HG02759 (cell line): Measurements from ENCODE around the gene RHEB.

Source experiments
- ATAC-seq: cut with Tn5 transposase; IDR thresholded peaks from one replicate; pipeline ENCODE4 v1.9.1; 2021; ENCODE audit warnings: mild to moderate bottlenecking, moderate library complexity; ENCODE audit not compliant: unreplicated experiment

Gene RHEB

DNA sequence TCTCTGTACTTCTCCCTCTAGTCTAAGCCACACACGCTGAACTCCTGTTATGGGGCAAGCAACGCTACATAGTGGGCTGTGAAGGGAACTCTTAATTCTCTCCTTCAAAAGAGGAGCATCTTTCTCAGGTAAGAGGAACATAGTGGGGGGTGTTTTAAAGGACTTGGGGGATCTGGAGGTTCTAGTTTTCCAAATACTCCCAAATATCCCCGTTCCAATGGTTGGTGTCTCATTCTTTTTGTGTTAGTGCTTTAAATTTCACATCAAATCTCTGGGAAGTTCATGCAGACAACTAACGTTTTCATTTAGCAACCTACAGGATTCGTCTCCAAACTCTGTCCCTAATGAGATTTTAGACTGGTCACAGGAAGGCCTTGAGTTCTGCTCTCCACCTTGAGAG, 97.5 kb downstream of the RHEB start:
- ATAC-seq, result no peak

DNA sequence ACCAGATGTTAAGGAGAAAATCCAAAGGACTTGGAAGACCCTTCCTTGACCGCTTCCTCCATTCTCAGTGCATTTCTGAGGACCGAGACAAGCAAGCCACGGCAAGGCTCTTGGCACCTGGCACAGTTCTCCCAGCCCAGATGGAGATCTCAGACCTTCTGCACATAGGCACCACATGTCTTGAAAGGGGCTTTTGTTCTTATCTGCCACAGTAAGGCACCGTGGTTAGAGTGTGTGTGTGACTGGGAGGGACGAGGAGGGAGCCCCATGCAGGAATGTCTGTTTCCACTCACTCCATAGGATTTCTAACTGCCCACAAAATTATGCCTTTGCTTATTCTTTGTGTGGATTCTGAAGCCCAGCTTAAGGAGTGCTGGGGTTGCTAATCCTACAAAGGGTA, 99.6 kb downstream of the RHEB start:
- no peak for ATAC-seq

DNA sequence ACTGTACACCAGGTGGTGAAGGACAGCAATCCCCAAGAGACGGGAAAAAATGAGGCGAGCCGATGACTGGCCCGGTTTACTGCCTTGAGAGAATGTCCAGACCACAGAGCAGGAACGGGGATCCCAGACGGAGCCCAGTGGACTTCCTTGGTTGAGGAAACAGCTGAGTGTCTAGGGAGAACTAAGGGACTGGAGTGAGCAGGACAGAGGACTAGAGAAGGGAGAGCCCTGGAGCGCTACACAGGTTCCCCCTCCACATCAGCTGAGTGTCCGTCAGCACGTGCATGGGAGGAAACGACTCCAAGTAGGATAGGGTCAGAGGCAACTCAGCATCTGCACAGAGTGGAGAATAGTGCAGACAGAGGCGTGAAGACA, 102.8 kb downstream of the RHEB start:
- ATAC-seq, result no peak

DNA sequence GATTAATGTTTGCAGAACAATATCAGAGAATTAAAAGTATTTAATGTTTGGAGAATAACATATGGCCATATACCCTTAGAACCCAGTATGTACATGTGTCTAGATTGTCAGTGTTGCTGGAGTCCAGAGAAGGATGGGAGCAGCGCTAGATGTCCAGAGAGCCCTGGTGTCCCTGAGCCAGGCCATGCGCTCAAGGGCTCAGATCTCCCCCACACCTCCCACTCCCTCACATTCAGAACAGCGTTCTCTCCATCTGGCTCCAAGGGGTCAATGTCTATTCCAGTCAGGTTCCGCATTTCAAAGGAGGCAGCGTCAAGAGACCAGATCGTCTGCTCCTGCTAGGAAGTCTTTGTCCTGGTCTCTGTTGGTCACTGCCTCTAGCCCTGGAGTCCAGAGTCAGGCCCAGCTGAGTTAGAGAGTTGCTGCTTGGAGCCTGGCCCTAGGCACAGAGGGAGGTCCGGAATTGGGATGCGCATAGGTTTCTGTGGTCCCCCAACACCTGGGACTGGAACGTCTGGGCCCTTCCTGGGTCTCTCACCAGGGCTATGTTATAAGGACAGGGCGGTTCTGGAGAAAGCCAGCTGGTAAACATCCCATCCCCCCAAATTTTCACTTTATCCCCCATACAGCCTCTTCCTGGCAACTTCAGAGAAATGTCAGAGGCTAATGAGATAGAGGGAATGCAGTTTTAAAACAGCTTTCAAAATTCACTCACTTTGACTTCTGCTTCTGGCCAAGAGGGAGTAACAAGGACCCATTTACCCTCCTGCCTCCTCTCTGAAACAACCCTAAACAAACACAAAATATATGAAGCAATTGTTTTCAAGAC, 103.4 kb downstream of the RHEB start:
- no peak for ATAC-seq
